Esophagus muscularis mucosa (tissue), 3 donors: Measurements from ENCODE around the gene SF3A2.

Experiments used
- CTCF ChIP-seq, 3 experiments: fragments of 200-600 bp in 2 of 3; fragments of 450-650 bp in 1 of 3; sonication (generic) in 2 of 3; IDR thresholded peaks; one replicate each; pipeline ENCODE4 v1.5.1; 2017 to 2019; ENCODE audit warnings: antibody characterized with exemption in 3 of 3, mild to moderate bottlenecking in 2 of 3, moderate library complexity in 1 of 3
- POLR2A ChIP-seq: fragments of 450-650 bp; IDR thresholded peaks from one replicate; pipeline ENCODE4 v1.6.1; 2017; ENCODE audit warnings: antibody characterized with exemption, moderate library complexity, mild to moderate bottlenecking, low read depth
- POLR2AphosphoS5 ChIP-seq, 2 donors: sonication (generic); formaldehyde crosslinking; IDR thresholded peaks; one replicate each; pipeline ENCODE4 v1.6.1; 2017; ENCODE audit warnings: antibody characterized with exemption in 2 of 2

GRCh38 chr19:2294687-2295335 is 58.2 kb downstream of the SF3A2 start:
- TF ChIP-seq CTCF (IDR thresholded peaks at IDR 0.05) = no peak
- TF ChIP-seq POLR2AphosphoS5 (IDR thresholded peaks at IDR 0.05) = peak in 1 of 2 donors; percentile 6
- TF ChIP-seq POLR2A = no peak
